GM18870 (cell line): ENCODE measurements around the gene NUP35.

Source experiments
- ATAC-seq: cut with Tn5 transposase; IDR thresholded peaks from one replicate; pipeline ENCODE4 v1.9.1; 2021; ENCODE audit warnings: moderate library complexity; ENCODE audit not compliant: unreplicated experiment

NUP35 gene

DNA sequence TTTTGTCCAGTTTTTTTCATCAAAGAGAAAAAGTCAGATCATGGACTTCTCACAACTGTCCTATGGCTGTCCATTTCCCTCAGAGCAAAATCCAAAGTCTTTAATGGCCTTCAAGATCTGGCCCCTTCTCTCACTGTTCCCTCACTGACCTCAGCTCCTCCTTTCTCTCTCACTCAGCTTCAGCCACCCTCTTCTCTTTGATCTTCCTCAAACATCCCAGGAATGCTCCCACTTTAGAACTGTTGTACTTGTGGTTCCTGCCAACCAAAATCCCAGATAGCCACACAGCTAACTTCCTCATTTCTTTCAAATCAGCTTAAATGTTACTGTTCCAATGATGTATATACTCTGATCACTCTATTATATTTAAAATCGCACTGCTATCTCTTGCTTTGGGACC is 82.9 kb downstream of the NUP35 start:
- no peak for ATAC-seq

DNA sequence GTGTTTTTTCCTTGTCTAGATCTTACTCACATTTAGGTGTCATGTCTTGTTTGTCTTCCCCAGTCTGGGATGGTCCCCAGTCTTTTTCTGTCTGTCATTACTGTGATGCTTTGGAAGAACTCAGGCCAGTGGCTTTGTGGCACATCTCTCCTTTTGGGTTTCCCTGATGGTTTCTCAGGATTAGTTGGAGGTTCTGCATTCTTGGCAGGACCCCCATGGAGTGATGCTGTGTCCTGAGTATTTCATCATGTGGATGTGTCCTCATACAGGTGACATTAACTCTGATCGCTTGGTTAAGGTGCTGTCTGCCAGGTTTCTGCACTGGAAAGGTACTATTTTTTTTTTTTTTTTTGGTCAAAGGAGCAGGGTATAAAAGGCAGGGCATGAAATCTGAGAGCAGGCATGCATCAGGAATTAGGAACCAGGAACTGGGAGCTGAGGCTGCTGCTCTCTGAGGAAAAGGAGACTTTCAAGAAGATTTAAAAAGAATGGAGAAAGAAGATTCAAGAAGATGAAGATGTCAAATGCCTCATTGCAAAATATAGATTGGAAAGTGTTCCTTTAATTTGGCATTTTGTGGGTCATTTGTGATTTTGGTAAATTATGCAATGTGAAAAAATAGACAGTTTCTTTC is 85.3 kb downstream of the NUP35 start:
- no peak for ATAC-seq
